ACC112 (cell line): Measurements from ENCODE around the gene RNF130.
"Not testable (repeated sequence)": the region's sequence is repeated elsewhere in the genome, so short reads cannot be mapped to it uniquely, and the experiment has no call there.

Experiments used
- H2AFZ ChIP-seq: fragments of 200-600 bp; sonication (generic); one replicate; pipeline ENCODE4 v1.6.0; 2017; ENCODE audit warnings: antibody characterized with exemption, low read length; ENCODE audit not compliant: unreplicated experiment
- H3K27ac ChIP-seq: fragments of 200-600 bp; sonication (generic); 2 replicates; pipeline ENCODE4 v1.5.1; 2014; ENCODE audit warnings: low read depth, mild to moderate bottlenecking, antibody characterized with exemption, low read length, moderate library complexity
- H3K27me3 ChIP-seq: fragments of 200-600 bp; sonication (generic); 2 replicates; pipeline ENCODE4 v1.6.1; 2014; ENCODE audit warnings: mild to moderate bottlenecking, antibody characterized with exemption, low read length, moderate library complexity, mixed read lengths; ENCODE audit not compliant: insufficient read depth
- H3K36me3 ChIP-seq: fragments of 200-600 bp; sonication (generic); 2 replicates; pipeline ENCODE4 v1.6.1; 2016; ENCODE audit warnings: mild to moderate bottlenecking, antibody characterized with exemption, low read length, moderate library complexity, mixed read lengths; ENCODE audit not compliant: insufficient read depth
- H3K4me1 ChIP-seq: fragments of 200-600 bp; sonication (generic); one replicate; pipeline ENCODE4 v1.6.1; 2016; ENCODE audit warnings: low read length, mixed read lengths; ENCODE audit not compliant: insufficient read depth, unreplicated experiment, control insufficient read depth
- H3K4me3 ChIP-seq: fragments of 200-600 bp; sonication (generic); 2 replicates; pipeline ENCODE4 v1.5.1; 2014; ENCODE audit warnings: mild to moderate bottlenecking, low read depth, low read length
- H3K79me2 ChIP-seq: fragments of 200-600 bp; sonication (generic); one replicate; pipeline ENCODE4 v1.6.0; 2016; ENCODE audit warnings: low read length; ENCODE audit not compliant: control insufficient read depth, unreplicated experiment, insufficient read depth

RNF130 gene

DNA sequence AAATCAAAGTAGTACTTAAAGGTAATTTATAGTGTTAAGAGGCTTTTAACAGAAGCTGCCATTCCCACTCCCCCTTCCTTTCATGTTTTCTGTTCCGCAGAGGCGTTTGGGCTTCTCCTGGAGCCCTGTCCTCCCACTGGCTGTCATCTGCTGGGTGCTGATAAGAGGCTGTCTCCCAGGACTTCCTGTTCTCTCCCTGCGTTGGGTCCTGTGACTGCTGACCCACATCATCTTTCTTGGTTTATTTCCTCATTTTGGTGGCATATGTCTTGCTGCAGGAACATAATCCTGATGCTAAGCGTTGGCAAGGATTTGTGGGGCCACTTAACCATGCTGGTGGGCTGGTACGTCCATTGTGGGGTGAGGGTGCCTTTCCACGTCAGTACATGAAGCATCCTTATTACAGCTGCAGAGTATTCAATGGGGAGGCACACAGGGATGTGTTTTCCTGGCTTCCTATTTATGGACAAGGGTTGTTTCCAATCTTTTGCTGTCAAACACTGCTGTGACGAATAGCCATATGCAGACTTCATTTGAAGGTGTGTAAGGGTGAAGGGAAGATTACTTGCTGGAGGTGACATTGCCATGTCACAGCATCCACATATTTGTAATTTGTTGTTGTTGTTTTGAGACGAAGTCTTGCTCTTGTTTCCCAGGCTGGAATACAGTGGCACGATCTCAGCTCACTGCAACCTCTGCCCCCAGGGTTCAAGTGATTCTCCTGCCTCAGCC lies 22.3 kb upstream of the RNF130 start:
- no peaks in the 10 kb centered on the region for H3K36me3 ChIP-seq
- no peaks in the 10 kb centered on the region for H3K79me2 ChIP-seq

DNA sequence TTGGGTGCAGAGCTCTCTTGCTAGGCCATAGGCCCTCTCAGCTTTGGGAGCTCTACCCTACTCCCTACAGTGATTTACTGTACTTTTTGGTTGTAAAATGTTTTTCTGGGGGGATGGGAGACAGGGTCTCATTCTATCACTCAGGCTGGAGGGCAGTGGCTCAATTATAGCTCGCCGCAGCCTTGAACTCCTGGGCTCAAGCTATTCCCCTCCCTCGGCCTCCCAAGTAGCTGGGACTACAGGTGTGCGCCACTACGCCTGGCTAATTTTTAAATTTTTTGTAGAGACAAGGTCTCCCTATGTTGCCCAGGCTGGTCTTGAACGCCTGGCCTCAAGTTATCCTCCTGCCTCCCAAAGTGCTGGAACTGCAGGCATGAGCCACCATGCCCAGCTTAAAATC lies 21.7 kb upstream of the RNF130 start:
- no peak overlapping the region for H3K27ac ChIP-seq

More for the DNA sequence above, 22.3 kb upstream of the RNF130 start:
- H3K27ac ChIP-seq = no peak overlapping the region
- H2AFZ ChIP-seq = no peak overlapping the region
- no peak overlapping the region for H3K4me3 ChIP-seq
- no peaks in the 10 kb centered on the region for H3K27me3 ChIP-seq
- H3K4me1 ChIP-seq = no peaks in the 10 kb centered on the region

DNA sequence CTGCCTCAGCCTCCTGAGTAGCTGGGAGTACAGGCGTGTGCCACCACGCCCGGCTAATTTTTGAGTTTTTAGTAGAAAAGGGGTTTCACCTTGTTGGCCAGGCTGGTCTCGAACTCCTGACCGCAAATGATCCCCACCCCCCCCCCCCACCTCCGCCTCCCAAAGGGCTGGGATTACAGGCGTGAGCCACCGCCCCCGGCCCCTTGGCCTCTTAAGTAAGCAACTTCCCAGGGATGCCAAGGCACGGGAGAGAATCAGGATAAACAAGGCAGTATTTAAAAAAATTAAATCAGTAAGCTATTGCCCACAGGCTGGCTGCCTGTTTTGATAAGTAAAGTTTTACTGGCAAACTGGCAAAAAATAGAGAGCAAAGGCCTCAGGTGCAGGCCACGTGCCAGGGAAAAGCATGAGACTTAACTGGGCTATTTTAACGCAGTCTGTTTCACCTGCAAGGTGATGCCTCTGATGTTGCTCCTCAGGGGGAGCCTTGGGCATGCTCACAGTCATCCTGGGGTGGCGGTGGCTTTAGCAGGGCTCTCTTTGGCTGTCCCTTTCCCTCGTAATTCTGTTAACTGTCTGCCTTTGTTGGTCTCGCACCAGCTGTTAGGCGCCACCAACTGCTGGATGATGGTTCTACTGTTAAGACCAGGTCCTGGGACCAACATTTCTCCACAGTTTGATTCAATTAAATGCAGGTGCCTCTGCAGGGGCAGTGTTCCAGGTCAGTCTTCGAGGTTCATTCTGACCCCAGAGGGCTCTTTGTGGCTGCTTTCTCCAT lies 19.4 kb upstream of the RNF130 start:
- Histone ChIP-seq H3K79me2 (no peaks in the 10 kb centered on the region), H3K27me3 (no peaks in the 10 kb centered on the region), H3K4me1 (no peaks in the 10 kb centered on the region), H3K4me3 (peak overlapping the region; percentile 80), H3K36me3 (no peaks in the 10 kb centered on the region), H2AFZ (peak overlapping the region; percentile 29), H3K27ac (no peak overlapping the region)

More for the DNA sequence above, 21.7 kb upstream of the RNF130 start:
- no peaks in the 10 kb centered on the region for H3K36me3 ChIP-seq
- no peaks in the 10 kb centered on the region for H3K4me1 ChIP-seq
- no peaks in the 10 kb centered on the region for H3K27me3 ChIP-seq
- no peaks in the 10 kb centered on the region for H3K79me2 ChIP-seq
- H3K4me3 ChIP-seq = no peak overlapping the region
- H2AFZ ChIP-seq = no peak overlapping the region

DNA sequence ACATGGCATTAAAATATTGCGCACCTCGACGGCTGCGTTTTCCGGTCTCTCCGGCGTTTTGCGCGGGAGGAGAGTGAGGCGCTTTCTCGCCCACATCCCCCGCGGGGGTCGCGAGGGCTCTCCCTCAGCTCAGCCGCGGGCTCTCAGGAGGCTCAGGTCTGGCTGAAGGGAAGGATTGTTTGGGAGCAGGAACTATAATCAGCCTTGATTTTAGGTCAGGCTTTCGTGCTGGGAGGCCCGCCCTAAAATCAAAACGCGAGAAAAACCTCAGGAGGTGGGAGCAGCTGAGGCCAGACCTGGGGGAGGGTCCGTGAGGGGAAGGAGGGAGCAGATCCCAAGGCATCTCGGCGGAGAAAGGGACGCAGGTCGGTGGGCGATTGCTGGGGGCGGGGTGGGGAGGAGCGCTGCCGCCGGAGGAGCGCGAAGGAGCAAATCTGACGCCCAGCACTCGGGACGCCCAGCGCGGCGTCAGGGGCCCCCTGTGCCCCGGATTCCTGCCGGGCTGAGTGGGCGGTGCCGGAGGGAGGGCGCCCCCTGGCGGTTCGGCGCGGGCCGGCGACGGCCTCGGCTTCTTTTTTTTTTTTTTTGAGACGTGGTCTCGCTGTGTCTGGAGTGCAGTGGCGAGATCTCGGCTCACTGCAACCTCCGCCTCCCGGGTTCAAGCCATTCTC lies 18.7 kb upstream of the RNF130 start:
- Histone ChIP-seq H3K79me2 (no peaks in the 10 kb centered on the region), H2AFZ (peak overlapping the region; percentile 79), H3K27ac (no peak overlapping the region), H3K36me3 (no peaks in the 10 kb centered on the region), H3K27me3 (no peaks in the 10 kb centered on the region), H3K4me1 (no peaks in the 10 kb centered on the region), H3K4me3 (peak overlapping the region; percentile 80)

DNA sequence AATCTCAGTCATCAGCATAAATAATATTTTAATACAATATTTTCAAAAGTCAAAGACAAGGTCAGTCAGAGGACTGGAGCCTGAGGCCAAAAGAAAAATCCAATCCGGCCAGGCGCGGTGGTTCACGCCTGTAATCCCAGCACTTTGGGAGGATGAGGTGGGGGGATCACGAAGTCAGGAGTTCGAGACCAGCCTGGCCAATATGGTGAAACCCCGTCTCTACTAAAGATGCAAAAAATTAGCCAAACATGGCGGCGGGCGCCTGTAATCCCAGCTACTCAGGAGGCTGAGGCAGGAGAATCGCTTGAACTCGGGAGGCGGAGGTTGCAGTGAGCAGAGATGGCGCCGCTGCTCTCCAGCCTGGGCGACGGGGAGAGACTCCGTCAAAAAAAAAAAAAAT lies 18.1 kb upstream of the RNF130 start:
- not testable (repeated sequence) for H3K27me3 ChIP-seq, H3K79me2 ChIP-seq, H2AFZ ChIP-seq, H3K27ac ChIP-seq, H3K36me3 ChIP-seq, H3K4me1 ChIP-seq
- H3K4me3 ChIP-seq = peak overlapping the region; percentile 80

DNA sequence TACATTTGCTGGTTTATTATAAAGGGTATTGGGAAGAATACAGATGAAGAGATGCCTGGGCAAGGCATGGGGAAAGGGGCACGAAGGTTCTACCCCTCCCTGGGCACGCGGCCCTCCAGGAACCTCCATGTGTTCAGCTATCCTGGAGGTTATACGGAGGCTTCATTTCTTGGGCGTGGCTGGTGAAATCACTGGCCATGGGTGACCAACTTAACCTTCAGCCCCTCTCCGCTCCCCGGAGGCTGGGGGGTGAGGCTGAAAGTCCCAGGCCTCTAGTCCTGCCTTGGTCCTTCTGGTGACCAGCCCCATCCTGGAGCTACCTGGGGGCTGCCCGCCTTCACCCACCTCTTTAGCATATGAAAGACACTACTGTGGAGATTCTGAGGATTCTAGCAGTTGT lies 17.0 kb upstream of the RNF130 start:
- peaks cover 12% of the 10 kb centered on the region; the same call in 1 of the 2 replicates for H3K27me3 ChIP-seq
- H3K4me3 ChIP-seq = no peak overlapping the region
- H3K79me2 ChIP-seq = no peaks in the 10 kb centered on the region
- H3K4me1 ChIP-seq = no peaks in the 10 kb centered on the region
- H2AFZ ChIP-seq = no peak overlapping the region
- no peak overlapping the region for H3K27ac ChIP-seq
- H3K36me3 ChIP-seq = no peaks in the 10 kb centered on the region

DNA sequence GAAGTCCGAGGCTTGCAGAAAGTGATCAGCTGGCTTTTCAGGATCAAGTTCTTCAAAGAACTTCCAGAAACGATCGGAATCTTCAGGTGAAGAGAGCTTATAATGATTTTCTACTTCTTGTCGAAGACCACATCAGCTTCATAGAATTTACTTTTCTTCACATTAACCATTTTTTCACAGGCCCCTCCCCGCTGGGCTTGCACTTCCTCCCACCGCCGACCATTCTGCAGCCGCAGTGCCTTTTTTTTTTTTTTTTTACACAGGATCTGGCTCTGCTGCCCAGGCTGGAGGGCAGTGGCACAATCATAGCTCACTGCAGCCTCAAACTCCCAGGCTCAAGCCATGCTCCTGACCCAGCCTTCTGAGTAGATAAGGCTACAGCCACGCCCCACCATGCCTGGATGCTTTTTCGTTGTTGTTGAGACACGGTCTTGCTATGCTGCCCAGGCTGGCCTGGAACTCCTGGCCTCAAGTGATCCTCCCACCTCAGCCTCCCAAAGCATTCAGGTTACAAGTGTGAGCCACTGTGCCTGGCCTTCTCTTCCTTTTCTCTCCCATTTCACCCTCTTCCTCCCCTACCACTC lies 15.3 kb upstream of the RNF130 start:
- Histone ChIP-seq H3K36me3 (no peaks in the 10 kb centered on the region), H3K4me3 (no peak overlapping the region), H3K4me1 (no peaks in the 10 kb centered on the region), H2AFZ (no peak overlapping the region), H3K27me3 (peaks cover 27% of the 10 kb centered on the region), H3K27ac (no peak overlapping the region), H3K79me2 (no peaks in the 10 kb centered on the region)

DNA sequence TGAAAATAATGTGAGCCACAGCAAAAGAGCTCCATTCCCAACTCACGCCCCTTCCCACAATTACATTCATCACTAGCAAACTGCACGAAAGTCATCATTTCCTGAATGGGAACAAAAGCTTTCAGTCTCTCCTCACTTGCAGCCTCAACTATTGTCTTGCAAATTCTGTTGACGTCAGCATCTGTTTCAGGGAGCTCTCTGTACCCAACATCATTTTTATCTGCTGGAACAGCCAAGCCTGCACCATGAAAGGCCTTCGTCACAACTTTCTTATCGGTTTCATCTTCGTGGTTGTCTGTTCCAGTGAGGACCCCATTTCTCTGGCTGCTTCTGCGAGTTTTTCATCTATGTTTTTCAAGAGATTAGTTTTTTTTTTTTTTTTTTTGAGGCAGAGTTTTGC lies 14.3 kb upstream of the RNF130 start:
- Histone ChIP-seq H3K36me3 (no peaks in the 10 kb centered on the region), H3K4me1 (no peaks in the 10 kb centered on the region), H3K27me3 (peaks cover 37% of the 10 kb centered on the region), H3K27ac (no peak overlapping the region), H3K79me2 (no peaks in the 10 kb centered on the region), H3K4me3 (no peak overlapping the region), H2AFZ (no peak overlapping the region)

DNA sequence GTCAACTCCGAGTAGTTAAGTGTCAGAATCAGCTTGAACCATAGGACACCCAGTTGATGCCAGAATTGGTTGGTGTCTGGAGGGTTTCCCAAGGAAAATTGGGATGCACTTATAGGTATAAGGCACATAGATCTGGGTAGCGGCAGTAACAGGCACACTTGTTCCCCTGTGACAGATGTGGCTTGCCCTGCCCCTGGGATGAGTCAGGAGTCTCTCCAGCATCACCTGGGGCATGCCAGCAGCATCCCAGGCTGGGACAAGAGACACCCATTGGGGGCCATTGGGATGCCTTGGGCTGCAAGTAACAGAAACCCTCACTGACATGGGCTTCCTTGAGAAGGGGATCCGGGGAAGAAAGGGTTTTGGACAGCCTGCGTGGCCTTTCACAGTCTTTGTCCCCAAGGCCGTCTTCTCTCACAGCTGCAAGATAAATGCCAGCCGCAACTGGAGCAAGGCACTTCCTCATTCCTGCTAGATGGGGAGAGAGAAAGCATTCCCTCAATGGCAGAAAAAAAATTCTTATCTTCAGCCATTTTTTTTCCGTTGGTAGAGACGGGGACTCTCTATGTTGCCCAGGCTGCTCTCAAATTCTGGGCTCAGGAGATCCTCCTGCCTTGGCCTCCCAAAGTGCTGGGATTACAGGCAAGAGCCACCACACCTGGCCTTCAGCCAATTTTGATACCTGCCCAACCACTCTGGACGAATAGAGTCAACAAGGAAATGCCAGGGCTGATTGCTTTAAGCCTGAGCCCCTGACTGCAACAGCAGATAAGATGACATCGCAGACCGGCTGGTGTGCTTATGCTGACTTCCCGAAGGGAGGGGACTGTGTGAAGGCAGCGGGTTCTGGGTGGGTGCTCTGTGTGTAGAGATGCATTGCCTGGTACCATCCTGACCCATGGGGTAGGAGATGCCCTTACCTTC lies 13.3 kb upstream of the RNF130 start:
- H3K79me2 ChIP-seq = no peaks in the 10 kb centered on the region
- peaks cover 46% of the 10 kb centered on the region for H3K27me3 ChIP-seq
- no peak overlapping the region for H3K27ac ChIP-seq
- no peak overlapping the region for H2AFZ ChIP-seq
- no peaks in the 10 kb centered on the region for H3K36me3 ChIP-seq
- no peak overlapping the region for H3K4me3 ChIP-seq
- no peaks in the 10 kb centered on the region for H3K4me1 ChIP-seq
